ENCODE data around the gene U2AF2. TPM values are rescaled to one million over a fixed set of nuclear protein-coding genes. Genes with fewer than 3 reads are reported as not detected.

Gene U2AF2
- total and polyA plus RNA-seq, 2 of the 8 experiments (the other 6 are each of a cell fraction or from before 2014, with no cell fraction given), result 162 to 252 TPM

GRCh38 chr19:55693336-55693974, 38.6 kb downstream of the U2AF2 start:
- no peaks in the 10 kb centered on the region; the same call in 1 of the 2 replicates for H3K79me1 ChIP-seq (ENCODE audit: low read depth, low read length)

More at GRCh38 chr19:55693336-55693974, 38.6 kb downstream of the U2AF2 start:
- Histone ChIP-seq H3K36me3 (ENCODE audit: control insufficient read depth in 2 of 4, insufficient read depth in 4 of 4, low read length in 3 of 4) (peaks cover 4 to 48% (median 23%) of the 10 kb centered on the region in 4 experiments; a peak in 7 of 8 replicates), H2BK20ac (ENCODE audit: low read length) (no peak overlapping the region), H3K4me3 (ENCODE audit: extremely low read depth in 1 of 4, insufficient read depth in 2 of 4, low read depth in 3 of 4, low read length in 4 of 4) (no peak overlapping the region), H2BK120ac (replicated peaks; ENCODE audit: low read depth, low read length) (no peak overlapping the region), H2AFZ (ENCODE audit: low read length) (no peak overlapping the region), H3K9ac (replicated peaks in 1 of 4; ENCODE audit: extremely low read depth in 1 of 4, low read depth in 3 of 4, low read length in 3 of 4) (no peak overlapping the region), H4K91ac (replicated peaks; ENCODE audit: insufficient read length, low read length) (no peak overlapping the region), H3K18ac (ENCODE audit: extremely low read depth, low read length) (no peak overlapping the region), H3K79me2 (ENCODE audit: control insufficient read depth in 1 of 2, insufficient read depth in 2 of 2, low read length in 2 of 2) (no peaks in the 10 kb centered on the region), H3K14ac (ENCODE audit: insufficient read length) (no peak overlapping the region), H4K20me1 (replicated peaks in 1 of 2; ENCODE audit: control insufficient read depth in 1 of 2, insufficient read depth in 2 of 2, low read length in 2 of 2) (peaks cover 0 to 16% of the 10 kb centered on the region in 2 experiments), H3K4me2 (ENCODE audit: insufficient read depth in 1 of 2, low read depth in 2 of 2, low read length in 2 of 2) (no peak overlapping the region), H3K27ac (ENCODE audit: low read depth, low read length) (no peak overlapping the region), H2BK15ac (ENCODE audit: low read length) (no peak overlapping the region), H4K5ac (ENCODE audit: insufficient read length, low read depth, low read length) (no peak overlapping the region), H4K8ac (ENCODE audit: extremely low read depth, insufficient read depth, low read length) (no peak overlapping the region), H3K23ac (ENCODE audit: insufficient read length) (no peak overlapping the region), H2BK12ac (ENCODE audit: low read depth, low read length) (no peak overlapping the region), H3K9me3 (ENCODE audit: insufficient read depth in 2 of 2, low read depth in 1 of 2, low read length in 1 of 2) (no peaks in the 10 kb centered on the region), H2BK5ac (ENCODE audit: low read depth, low read length) (no peak overlapping the region), H3K4ac (replicated peaks; ENCODE audit: insufficient read length, low read depth, low read length) (no peak overlapping the region), H3K27me3 (replicated peaks in 1 of 4; ENCODE audit: control insufficient read depth in 3 of 4, extremely low read depth in 1 of 4, insufficient read depth in 3 of 4, low read length in 3 of 4) (no peaks in the 10 kb centered on the region), H2AK5ac (ENCODE audit: low read depth, low read length) (no peak overlapping the region), H3K4me1 (replicated peaks in 1 of 4; ENCODE audit: control insufficient read depth in 3 of 4, insufficient read depth in 4 of 4, low read length in 3 of 4) (no peaks in the 10 kb centered on the region), H3K23me2 (ENCODE audit: low read depth, low read length) (no peaks in the 10 kb centered on the region), H3K56ac (replicated peaks; ENCODE audit: insufficient read length, low read depth, low read length) (no peak overlapping the region)
- DNase-seq (ENCODE audit: low read depth in 1 of 2, low spot score in 2 of 2) (no peak), FAIRE-seq (no peak)
- WGBS, 2 experiments (ENCODE audit: extremely low coverage in 1 of 2, insufficient coverage in 1 of 2, insufficient read length in 1 of 2, insufficient replicate concordance in 2 of 2, low coverage in 1 of 2, low lambda C conversion rate in 2 of 2, missing lambda C conversion rate in 1 of 2), result 96% methylated on average over 20 of the region's 20 CpGs; no CpG with 5 or more reads in 1 of the 2 experiments
- POLR2A ChIA-PET (ENCODE audit: partially characterized antibody), result interaction anchor here (0.7 to 1.6 kb wide), 5 partner anchors 8 to 631 kb away, joined by 3 to 5 read pairs (median 3); no protein-coding TSS in a partner anchor
- CTCF ChIA-PET (ENCODE audit: partially characterized antibody), result interaction anchor here (0.6 to 3.2 kb wide), 3 partner anchors 10 to 1733 kb away, joined by 3 to 12 read pairs (median 4); no protein-coding TSS in a partner anchor
- TF ChIP-seq SUZ12 (IDR thresholded peaks at IDR 0.05; ENCODE audit: low read length) (no peak), RAD21 (IDR thresholded peaks at IDR 0.05 in 1 of 2, conservative IDR thresholded peaks at IDR 0.05 in 1 of 2; ENCODE audit: low read depth in 2 of 2, low read length in 2 of 2) (no peak), POLR2AphosphoS5 (IDR thresholded peaks at IDR 0.05; ENCODE audit: low read depth, low read length) (no peak), ASH2L (IDR thresholded peaks at IDR 0.05; ENCODE audit: low read length) (no peak), JUND (IDR thresholded peaks at IDR 0.05; ENCODE audit: low read length) (no peak), CTCF (IDR thresholded peaks at IDR 0.05; ENCODE audit: control extremely low read depth in 1 of 3, insufficient read depth in 1 of 3, low read depth in 1 of 3, low read length in 3 of 3) (no peak)

All from H1 (cell line).